ENCODE measurements around the gene ZNF436.

GRCh38 chr1:23384312-23385058 lies 14.8 kb upstream of the ZNF436 start:
- TF ChIP-seq EZH2 (IDR thresholded peaks at IDR 0.05; ENCODE audit: borderline replicate concordance, low read depth, low read length, severe bottlenecking) (no peak), CTCF (IDR thresholded peaks at IDR 0.05; ENCODE audit: borderline replicate concordance, extremely low read depth, low read length, poor library complexity, severe bottlenecking) (no peak)
